ENCODE results near the gene ARHGAP28.

Gene ARHGAP28

DNA sequence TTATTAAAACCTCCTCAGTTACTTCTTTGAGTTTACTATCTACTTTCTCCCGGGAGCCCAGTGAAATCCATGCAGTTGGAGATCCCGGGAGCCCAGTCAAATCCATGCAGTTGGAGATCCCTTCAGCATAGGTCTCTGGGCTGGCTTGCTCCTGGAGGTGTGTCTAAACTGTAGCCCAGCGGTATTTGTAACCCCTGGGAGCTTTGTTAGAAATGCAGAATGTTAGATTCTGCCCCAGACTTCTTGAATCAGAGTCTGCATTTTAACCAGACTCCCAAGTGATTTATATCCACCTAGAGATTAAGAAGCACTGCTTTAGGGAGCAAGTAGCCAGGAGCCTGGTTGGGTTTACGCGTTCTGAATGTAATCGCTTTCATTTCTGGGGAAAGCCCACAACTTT is 54.5 kb downstream of the ARHGAP28 start:
- no peak overlapping the region for H3K4me3 ChIP-seq (ENCODE audit: low read depth, low read length)
- DNase-seq (ENCODE audit: low read depth): no peak
- TF ChIP-seq CTCF (IDR thresholded peaks at IDR 0.05; ENCODE audit: low read depth, low read length, missing control alignments): no peak
- in situ Hi-C loops (cut with HindIII; ENCODE audit: low sequenced_read_pairs): no loop called here

DNA sequence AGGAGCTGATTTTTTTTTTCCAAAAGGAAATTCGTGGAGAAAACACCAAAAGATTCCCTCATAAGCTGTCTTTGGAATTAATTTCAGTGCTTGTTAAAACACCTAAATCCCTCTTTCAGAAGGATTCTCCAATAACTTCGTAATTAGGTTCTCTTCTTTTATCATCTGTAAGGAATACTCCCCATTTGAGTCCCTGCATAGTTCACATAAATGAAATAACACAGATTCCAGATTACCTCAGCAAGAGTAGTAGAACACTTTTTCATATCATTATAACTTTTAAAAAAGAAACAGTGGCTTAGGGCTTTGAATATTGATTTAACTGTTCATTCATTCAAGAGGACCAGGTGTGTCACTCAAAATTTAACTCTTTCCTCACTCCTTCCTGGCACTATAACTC is 55.5 kb downstream of the ARHGAP28 start:
- in situ Hi-C loops (cut with HindIII; ENCODE audit: low sequenced_read_pairs): no loop called here
- no peak for DNase-seq (ENCODE audit: low read depth)
- H3K4me3 ChIP-seq (ENCODE audit: low read depth, low read length): no peak overlapping the region
- no peak for TF ChIP-seq CTCF (IDR thresholded peaks at IDR 0.05; ENCODE audit: low read depth, low read length, missing control alignments)

GRCh38 chr18:6785411-6785810 is 55.9 kb downstream of the ARHGAP28 start:
- TF ChIP-seq CTCF (IDR thresholded peaks at IDR 0.05; ENCODE audit: low read depth, low read length, missing control alignments): no peak
- no peak overlapping the region for H3K4me3 ChIP-seq (ENCODE audit: low read depth, low read length)
- in situ Hi-C loops (cut with HindIII; ENCODE audit: low sequenced_read_pairs): no loop called here
- DNase-seq (ENCODE audit: low read depth): no peak

DNA sequence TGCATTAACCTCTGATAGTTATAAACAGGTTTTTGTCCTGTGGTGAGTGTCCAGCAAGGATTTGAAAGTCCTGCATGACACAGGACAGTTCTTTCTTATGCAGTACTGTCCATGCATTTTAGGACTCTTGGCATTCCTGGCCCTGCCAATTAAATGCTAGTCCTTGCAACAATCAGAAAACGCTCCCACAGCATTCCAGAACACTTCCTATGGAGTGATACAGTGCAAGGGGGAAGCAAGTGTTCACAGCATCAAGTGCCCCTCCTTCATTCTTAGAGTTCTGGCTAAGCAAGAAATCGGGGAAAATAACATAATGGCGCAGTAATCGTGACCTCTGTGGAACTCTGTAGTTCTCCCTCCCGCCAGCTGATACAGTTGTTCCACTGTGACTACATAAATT is 62.9 kb downstream of the ARHGAP28 start:
- H3K4me3 ChIP-seq (ENCODE audit: low read depth, low read length): no peak overlapping the region
- DNase-seq (ENCODE audit: low read depth): no peak
- no peak for TF ChIP-seq CTCF (IDR thresholded peaks at IDR 0.05; ENCODE audit: low read depth, low read length, missing control alignments)
- in situ Hi-C loops (cut with HindIII; ENCODE audit: low sequenced_read_pairs): no loop called here

DNA sequence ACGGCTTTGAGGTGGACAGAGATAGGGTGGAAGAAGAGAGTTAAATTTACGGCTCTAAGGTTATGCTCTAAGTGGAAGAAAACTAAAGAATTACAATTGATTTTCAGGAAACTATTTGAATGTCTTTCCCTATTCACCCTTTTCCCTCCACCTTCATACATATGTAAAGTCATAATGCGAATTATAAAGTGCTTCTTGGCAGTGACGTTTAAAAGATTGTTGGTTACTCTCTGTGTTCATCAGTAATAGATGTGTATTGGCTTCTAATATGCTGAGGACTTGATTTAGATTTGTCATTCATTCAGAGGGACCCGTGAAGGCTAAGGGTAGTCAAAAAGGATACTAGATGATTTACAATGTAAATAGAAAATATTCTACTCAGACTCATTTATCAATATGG is 63.9 kb downstream of the ARHGAP28 start:
- in situ Hi-C loops (cut with HindIII; ENCODE audit: low sequenced_read_pairs): no loop called here
- no peak overlapping the region for H3K4me3 ChIP-seq (ENCODE audit: low read depth, low read length)
- TF ChIP-seq CTCF (IDR thresholded peaks at IDR 0.05; ENCODE audit: low read depth, low read length, missing control alignments): no peak
- no peak for DNase-seq (ENCODE audit: low read depth)

DNA sequence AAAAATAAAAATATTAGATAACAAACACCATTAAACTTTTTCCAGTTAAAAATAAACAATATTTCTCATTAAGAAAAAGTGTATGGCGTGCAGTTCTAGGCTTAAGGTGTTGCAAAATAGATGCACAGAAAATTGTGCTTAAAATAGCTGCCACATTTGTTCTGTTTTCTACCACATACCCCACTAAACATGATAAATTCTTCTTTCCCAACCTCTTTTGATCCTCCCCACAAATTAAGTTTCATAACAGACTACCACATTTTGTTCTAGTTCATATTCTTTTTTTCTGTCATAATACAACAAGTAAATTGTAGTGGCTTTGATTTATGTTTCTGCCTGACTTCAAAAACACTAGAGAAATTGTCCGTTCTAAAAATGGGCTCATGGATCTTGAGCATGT is 64.5 kb downstream of the ARHGAP28 start:
- H3K4me3 ChIP-seq (ENCODE audit: low read depth, low read length): no peak overlapping the region
- no peak for TF ChIP-seq CTCF (IDR thresholded peaks at IDR 0.05; ENCODE audit: low read depth, low read length, missing control alignments)
- DNase-seq (ENCODE audit: low read depth): no peak
- in situ Hi-C loops (cut with HindIII; ENCODE audit: low sequenced_read_pairs): no loop called here

DNA sequence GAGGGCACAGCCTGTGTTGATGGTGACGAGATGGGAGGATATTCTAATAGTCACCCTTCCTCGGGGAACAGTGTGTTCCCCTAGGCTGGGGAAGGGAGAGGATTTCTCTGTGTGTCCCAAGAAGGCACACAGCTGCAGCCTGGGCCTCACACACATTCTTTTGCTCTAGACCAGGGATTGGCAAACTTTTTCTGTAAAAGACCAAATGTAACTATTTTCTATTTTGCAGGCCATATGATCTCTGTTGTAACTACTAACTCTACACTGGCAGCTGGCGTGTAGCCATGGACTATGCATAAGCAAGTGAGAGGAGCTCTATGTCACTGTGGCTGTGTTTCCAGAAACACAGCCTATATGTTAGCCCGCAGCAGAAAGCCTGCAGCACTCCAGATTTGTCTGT is 65.8 kb downstream of the ARHGAP28 start:
- in situ Hi-C loops (cut with HindIII; ENCODE audit: low sequenced_read_pairs): no loop called here
- H3K4me3 ChIP-seq (ENCODE audit: low read depth, low read length): no peak overlapping the region
- no peak for DNase-seq (ENCODE audit: low read depth)
- TF ChIP-seq CTCF (IDR thresholded peaks at IDR 0.05; ENCODE audit: low read depth, low read length, missing control alignments): no peak

Data from astrocyte of the cerebellum (primary cell).